Tongue (tissue), 2 donors: ENCODE results near the gene TCF3. TPM values are rescaled to one million over a fixed set of nuclear protein-coding genes. Genes with fewer than 3 reads are reported as not detected.
A peak's percentile ranks its signal among the peaks of the same experiment; 100 is the strongest.

Experiments used
- DNase-seq: peaks from one replicate; pipeline ENCODE4 v3.0.0-alpha.2; 2015
- total RNA-seq: library from RNA; depleted of rRNA; stranded (reverse); fragments of >200 nt; gene quantifications from one replicate; pipeline ENCODE4 v1.2.3, GENCODE V29; 2014

Gene TCF3
- total RNA-seq, 1 donor from 2014 or later, result 85.2 TPM

- DNase-seq, result no peak
Observed at GRCh38 chr19:1630012-1630411, 22.4 kb downstream of the TCF3 start.

GRCh38 chr19:1629256-1629808, 23.1 kb downstream of the TCF3 start:
- no peak for DNase-seq

- DNase-seq, result no peak
Observed at GRCh38 chr19:1627194-1627593, 25.2 kb downstream of the TCF3 start.

DNA sequence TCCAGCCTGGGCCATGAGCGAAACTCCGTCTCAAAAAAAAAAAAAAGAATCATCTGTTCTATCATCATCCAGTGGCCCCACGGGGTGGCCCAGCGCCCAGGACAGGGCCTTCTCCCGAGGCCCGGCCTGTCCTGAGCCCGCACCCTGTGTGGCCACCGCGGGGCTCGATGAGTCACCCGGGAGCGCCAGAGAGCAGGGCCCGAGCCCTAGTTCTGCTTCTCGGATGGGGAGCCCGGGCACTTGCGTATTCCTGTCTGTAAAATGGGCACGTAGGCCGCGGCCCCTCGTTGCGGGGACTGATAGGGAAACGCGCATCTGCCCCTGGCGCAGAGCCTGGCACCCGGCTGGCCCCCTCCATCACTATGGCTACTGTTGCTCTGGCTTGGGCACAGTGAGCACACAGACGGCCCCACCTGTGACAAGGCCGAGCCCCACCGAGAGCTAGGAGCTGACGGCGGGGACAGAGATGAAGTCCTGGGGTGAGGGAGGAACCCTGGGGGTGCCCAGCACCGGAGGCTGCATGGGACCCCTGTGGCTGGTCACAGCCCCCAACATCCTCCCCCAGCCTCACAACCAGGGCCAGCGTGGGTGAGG, 25.9 kb downstream of the TCF3 start:
- no peak for DNase-seq

GRCh38 chr19:1624458-1624857, 28.0 kb downstream of the TCF3 start:
- DNase-seq, result peak; percentile 73

- DNase-seq, result no peak
Observed at GRCh38 chr19:1622541-1622940, 29.9 kb downstream of the TCF3 start.

- DNase-seq, result no peak
Observed at GRCh38 chr19:1622007-1622406, 30.4 kb downstream of the TCF3 start.

GRCh38 chr19:1621574-1621973, 30.8 kb downstream of the TCF3 start:
- no peak for DNase-seq

- no peak for DNase-seq
Observed at GRCh38 chr19:1621021-1621420, 31.4 kb downstream of the TCF3 start.

DNA sequence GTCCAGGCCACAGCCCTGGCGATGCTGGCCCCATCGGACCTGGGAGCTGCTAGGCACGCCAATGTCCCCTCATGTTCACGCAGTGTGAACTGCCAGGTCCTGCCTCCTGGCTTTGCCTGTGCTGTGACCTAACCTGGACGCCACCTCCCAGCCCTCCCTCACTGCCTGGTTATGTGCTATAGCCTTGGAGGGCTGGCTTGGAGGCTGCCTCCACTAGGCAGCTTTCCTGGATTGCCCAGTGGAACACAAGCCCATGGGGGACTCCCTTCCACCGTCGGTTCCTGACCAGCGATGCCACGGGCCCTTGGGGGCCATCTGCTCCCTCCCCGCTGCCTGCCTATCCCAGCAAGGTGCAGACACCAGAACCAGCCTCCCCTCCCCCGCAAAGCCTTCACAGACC, 31.9 kb downstream of the TCF3 start:
- DNase-seq, result no peak

DNA sequence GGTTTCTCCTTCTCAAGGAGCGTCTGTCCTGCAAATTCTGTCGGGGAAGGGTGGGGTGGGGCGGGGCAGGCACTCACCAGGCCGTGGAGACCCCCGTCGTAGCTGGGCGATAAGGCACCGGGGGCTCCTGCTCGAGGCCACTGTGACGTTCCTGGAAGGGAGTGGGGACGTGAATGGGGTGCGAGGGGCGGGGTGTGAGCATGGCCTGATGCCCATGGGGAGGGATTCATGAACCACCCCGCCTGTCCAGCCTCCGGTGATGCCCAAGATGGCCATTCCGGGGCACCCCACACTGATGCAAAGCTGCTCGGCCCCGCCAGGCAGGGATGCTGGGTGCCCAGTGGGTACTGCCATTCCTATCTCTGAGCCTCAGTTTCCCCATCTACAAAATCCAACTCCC, 32.7 kb downstream of the TCF3 start:
- no peak for DNase-seq

DNA sequence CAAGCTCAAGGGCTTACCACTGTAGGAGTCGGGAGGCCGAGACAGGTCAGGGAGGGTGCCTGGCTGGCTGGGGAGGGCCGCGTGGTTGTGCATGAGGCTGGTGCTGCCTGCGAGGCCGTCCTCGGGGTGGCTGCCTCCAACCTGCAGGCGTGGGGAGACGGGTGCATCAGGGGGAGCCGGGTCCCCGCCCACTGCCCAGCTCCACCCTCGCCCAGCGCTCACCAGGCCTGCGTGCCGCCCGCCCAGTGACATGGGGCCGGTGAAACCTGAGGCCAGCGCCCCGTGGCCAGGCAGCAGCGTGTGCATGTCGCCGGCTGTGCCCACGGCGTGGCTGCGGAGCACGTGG, 33.3 kb downstream of the TCF3 start:
- DNase-seq, result no peak

DNA sequence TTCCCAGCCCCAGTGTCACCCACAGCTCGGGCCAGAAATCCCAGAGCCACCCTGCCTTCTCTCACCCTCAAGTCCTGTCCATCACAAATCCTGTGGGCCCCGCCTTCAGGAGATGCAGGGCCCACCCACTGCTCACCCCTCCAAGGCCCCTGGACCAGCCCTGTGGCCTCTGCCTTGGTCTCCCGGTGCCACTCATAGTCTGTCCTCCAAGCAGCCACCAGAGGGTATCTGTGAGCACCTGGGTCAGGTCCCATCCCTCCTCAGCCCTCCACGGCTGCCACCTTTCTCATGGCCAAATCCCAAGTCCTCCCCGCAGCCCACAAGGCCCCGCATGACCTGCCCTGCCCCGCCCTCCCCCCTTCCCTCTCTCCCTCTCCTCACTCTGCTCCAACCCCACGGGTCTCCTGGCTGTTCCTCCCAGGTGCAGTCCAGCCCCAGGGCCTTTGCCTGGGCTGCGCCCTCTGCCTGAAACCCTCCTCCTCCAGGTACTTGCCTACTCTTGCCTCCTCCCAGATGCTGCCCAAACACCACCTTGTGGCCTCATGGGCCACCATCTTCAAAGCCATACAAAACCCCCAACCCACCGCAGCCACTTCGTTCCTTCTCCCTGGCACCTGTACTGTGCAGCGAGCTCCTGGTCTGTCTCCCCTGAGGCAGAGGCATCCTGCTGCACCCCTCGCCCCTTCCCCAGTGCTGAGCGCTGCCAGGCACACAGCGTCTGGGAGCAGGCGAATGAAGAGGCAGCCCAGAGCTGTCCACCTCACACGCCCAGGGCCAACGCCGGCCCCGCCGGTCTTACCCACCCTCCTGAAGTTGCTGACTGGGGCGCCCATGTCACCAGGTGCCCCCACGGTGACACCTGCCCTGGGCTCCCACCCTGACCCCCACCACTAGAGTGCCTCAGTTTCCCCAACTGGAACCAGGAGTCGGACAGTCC, 34.0 kb downstream of the TCF3 start:
- DNase-seq, result no peak

DNA sequence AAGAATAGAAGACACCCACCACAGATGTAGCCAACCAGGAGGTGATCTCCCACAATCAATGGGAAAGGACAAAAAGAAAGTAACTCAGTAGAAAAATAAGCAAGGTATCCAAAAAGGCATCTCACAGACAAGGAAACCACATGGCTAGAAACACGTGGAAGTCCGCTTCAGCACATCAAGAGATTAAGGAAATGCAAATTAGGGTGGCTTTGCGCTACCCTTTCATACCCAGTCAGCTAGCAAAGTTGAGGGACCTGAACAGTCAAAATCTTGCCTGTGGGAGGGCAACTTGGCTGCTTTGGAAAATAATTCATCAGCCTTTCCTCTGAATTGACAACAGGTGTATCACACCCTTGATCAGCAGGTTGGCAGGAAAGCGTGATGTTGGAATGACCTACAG, 35.5 kb downstream of the TCF3 start:
- no peak for DNase-seq

DNA sequence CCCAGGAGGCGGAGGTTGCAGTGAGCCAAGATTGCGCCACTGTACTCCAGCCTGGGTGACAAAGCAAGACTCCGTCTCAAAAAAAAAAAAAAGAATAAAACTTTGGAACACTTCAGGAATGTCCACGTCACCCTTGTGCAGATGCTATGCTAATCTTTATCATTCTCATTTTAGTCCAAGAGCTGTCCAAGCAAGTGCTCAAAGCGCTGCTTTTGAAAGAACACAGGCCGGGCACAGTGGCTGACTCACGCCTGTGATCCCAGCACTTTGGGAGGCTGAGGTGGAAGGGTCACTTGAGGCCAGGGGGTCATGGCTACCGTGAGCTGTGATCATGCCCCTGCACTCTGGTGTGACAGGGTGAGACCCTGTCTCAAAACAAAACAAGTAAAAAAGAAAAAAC, 36.0 kb downstream of the TCF3 start:
- DNase-seq, result no peak

DNA sequence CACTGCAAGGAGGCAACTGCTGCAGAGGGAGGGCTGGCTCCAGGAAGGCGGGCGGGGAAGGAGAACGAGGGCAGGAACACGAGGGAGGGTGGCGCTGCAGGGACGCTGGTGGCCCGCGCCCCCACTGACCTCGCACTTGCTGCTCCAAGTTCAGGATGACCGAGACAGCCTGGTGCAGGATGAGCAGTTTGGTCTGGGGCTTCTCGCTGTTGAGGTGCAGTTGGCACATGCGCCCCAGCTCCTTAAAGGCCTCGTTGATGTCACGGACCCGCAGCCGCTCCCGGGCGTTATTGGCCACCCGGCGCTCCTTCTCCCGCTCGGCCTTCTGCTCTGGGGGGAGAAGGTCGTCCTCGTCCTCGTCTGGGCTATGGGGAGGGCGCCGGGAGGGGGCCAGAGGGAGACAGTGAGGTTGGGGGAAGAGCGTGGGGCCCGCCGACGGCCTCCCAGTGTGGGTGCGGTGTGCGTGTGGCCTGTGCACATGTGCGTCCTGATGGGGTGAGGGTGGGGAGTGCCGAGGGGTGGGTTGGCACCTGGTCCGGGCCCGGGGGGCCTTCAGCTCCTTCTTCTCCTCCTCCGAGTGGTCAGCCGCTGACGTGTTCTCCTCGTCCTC, 37.2 kb downstream of the TCF3 start:
- no peak for DNase-seq

- DNase-seq, result no peak
Observed at GRCh38 chr19:1613808-1614570, 38.4 kb downstream of the TCF3 start.

- no peak for DNase-seq
Observed at GRCh38 chr19:1613146-1613545, 39.3 kb downstream of the TCF3 start.

DNA sequence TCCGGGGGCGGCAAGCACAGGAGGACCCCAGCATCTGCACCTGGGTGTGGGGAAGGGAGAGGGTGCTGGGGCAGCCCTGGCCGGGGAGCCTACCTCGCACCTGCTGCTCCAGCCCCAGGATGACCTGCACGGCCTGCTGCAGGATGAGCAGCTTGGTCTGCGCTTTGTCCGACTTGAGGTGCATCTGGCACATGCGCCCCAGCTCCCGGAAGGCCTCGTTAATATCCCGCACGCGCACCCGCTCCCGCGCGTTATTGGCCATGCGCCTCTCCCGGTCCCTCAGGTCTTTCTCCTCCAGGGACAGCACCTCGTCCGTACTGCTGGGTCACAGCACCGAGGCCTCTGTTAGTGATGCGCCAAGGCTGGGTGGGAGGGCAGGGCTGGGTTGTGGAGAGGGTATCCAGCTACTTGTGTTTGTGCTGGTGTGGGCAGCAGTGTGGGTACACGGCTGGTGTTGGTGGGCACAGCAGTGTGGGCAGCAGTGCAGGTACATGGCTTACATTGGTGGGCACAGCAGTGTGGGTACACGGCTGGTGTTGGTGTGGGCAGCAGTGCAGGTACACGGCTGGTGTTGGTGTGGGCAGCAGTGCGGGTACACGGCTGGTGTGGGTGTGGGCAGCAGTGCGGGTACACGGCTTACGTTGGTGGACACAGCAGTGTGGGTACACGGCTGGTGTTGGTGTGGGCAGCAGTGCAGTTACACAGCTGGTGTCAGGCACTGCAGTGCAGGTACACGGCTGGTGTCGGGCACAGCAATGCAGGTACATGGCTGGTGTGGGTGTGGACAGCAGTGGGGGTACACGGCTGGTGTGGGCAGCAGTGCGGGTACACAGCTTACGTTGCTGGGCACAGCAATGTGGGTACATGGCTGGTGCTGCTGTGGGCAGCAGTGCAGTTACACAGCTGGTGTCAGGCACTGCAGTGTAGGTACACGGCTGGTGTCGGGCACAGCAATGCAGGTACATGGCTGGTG, 40.0 kb downstream of the TCF3 start:
- no peak for DNase-seq

- no peak for DNase-seq
Observed at GRCh38 chr19:1611353-1611752, 41.1 kb downstream of the TCF3 start.

DNA sequence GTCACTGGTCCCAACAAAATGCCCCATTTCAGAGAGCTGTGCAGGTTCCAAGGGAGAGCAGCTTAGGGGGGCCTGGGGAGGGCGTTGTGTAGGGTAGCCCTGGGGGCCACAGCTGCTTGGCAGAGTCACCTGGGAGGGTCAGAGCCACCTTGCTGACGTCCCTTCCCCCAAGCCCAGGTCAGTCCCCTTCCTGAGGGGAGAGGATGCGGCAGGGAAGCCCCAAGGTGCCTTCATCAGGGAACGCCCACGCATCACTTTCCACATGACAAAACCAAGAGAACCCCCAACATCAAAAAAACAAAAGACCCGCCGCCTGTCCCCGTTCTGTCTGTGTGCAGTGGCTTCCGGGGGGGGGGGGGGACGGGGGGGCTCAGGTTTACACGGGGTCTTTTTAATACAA, 41.8 kb downstream of the TCF3 start:
- no peak for DNase-seq
